ENCODE results near the gene IGSF9.

Gene IGSF9

GRCh38 chr1:159960721-159961381, 15.4 kb upstream of the IGSF9 start:
- H3K4me1 Mint-ChIP-seq = peaks cover 10% of the 10 kb centered on the region
- H3K4me3 Mint-ChIP-seq = peak overlapping the region in 2 of 3 experiments; percentile 47 to 69
- no peaks in the 10 kb centered on the region for H3K36me3 Mint-ChIP-seq (ENCODE audit: low read depth)
- H3K27ac Mint-ChIP-seq = peak overlapping the region in 2 of 3 experiments; percentile 70 to 94
- peaks cover 29% of the 10 kb centered on the region for H3K27me3 Mint-ChIP-seq (ENCODE audit: low read depth)
- H3K9me3 Mint-ChIP-seq = no peaks in the 10 kb centered on the region
- no peak for TF ChIP-seq CTCF (IDR thresholded peaks at IDR 0.05; ENCODE audit: unreplicated experiment in 3 of 3)

GRCh38 chr1:159959451-159959850, 14.0 kb upstream of the IGSF9 start:
- no peak for TF ChIP-seq CTCF (IDR thresholded peaks at IDR 0.05; ENCODE audit: unreplicated experiment in 3 of 3)
- Mint-ChIP-seq H3K4me3 (no peak overlapping the region), H3K9me3 (no peaks in the 10 kb centered on the region), H3K27ac (no peak overlapping the region), H3K36me3 (ENCODE audit: low read depth) (no peaks in the 10 kb centered on the region), H3K4me1 (peaks cover 10% of the 10 kb centered on the region), H3K27me3 (ENCODE audit: low read depth) (peaks cover 19% of the 10 kb centered on the region)

- H3K4me1 Mint-ChIP-seq = peaks cover 10% of the 10 kb centered on the region
- H3K9me3 Mint-ChIP-seq = no peaks in the 10 kb centered on the region
- H3K36me3 Mint-ChIP-seq (ENCODE audit: low read depth) = no peaks in the 10 kb centered on the region
- H3K27me3 Mint-ChIP-seq (ENCODE audit: low read depth) = peaks cover 23% of the 10 kb centered on the region
- TF ChIP-seq CTCF (IDR thresholded peaks at IDR 0.05; ENCODE audit: unreplicated experiment in 3 of 3) = no peak
- H3K27ac Mint-ChIP-seq = no peak overlapping the region
- no peak overlapping the region for H3K4me3 Mint-ChIP-seq
Observed at GRCh38 chr1:159958719-159959380, 13.4 kb upstream of the IGSF9 start.

GRCh38 chr1:159957824-159958268, 12.4 kb upstream of the IGSF9 start:
- no peak overlapping the region for H3K27ac Mint-ChIP-seq
- peaks cover 10% of the 10 kb centered on the region for H3K4me1 Mint-ChIP-seq
- TF ChIP-seq CTCF (IDR thresholded peaks at IDR 0.05; ENCODE audit: unreplicated experiment in 3 of 3) = no peak

GRCh38 chr1:159955456-159955855, 10.0 kb upstream of the IGSF9 start:
- no peak overlapping the region for H3K27ac Mint-ChIP-seq
- peaks cover 27% of the 10 kb centered on the region for H3K27me3 Mint-ChIP-seq (ENCODE audit: low read depth)
- TF ChIP-seq CTCF (IDR thresholded peaks at IDR 0.05; ENCODE audit: unreplicated experiment in 3 of 3) = no peak

More at GRCh38 chr1:159957824-159958268, 12.4 kb upstream of the IGSF9 start:
- Mint-ChIP-seq H3K27me3 (ENCODE audit: low read depth) (peaks cover 21% of the 10 kb centered on the region), H3K36me3 (ENCODE audit: low read depth) (no peaks in the 10 kb centered on the region), H3K9me3 (no peaks in the 10 kb centered on the region), H3K4me3 (no peak overlapping the region)

More at GRCh38 chr1:159955456-159955855, 10.0 kb upstream of the IGSF9 start:
- Mint-ChIP-seq H3K9me3 (no peaks in the 10 kb centered on the region), H3K4me3 (no peak overlapping the region), H3K36me3 (ENCODE audit: low read depth) (no peaks in the 10 kb centered on the region), H3K4me1 (no peaks in the 10 kb centered on the region)

Measured in nephron (organoid).